ENCODE results near the gene PNPLA2. TPM values are rescaled to one million over a fixed set of nuclear protein-coding genes. Genes with fewer than 3 reads are reported as not detected.

Gene PNPLA2
- total RNA-seq, 2 experiments from 2014 or later, result 19.8 to 41.2 TPM

DNA sequence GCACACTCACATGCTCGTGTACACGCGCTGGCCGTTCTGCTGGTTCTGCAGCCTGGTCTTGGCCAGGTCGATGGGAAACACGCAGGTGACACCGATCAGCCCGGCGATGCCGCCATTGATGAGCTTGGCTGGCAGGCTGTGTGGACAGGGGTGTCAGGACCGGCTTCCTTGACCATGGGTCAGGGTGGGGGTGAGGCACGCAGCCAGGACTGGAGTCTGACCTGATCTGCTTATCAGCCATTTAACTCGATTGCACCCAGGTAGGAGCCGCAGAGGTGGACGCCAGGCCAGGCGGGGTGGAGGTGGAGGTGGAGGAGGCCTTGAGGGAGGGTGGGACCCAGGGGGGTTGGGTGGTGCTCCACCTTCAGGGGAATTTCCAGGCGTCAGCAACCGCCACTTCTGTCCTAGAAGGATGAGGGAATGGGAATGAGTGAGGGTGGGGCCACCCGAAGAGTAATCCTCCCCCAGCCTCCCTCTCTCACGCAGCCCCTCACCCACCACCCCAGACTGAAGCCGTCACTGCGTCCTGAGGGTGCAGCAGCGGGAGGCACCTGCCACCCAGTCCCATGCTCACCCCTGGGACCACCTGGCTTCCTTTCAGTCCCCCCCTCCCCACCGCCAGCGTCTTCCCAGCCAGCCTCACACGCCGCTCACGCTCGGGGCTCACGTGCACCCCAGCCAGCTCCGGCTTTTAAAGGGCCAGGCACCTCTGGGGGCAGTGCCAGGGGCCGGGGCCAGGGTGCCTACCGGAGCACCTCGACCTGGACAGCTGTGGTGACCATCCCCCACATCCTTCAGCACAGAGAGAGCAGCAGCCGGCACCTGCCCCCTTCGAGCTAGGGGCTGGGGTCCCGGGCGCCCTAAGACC, 23.7 kb upstream of the PNPLA2 start:
- intact Hi-C loops (cut with micrococcal nuclease; ENCODE audit: unreplicated experiment), result loop anchor here (5.0 kb wide), 2 partner anchors 48 to 228 kb away; partner anchors contain the start of gene TALDO1
- Histone ChIP-seq H3K36me3 (ENCODE audit: insufficient read depth, low read length) (peaks cover 33% of the 10 kb centered on the region; the same call in 1 of the 2 replicates), H3K27ac (ENCODE audit: low read depth, low read length, poor library complexity, severe bottlenecking) (peak overlapping the region; percentile 57), H3K4me3 (ENCODE audit: low read depth, low read length, poor library complexity, severe bottlenecking) (peak overlapping the region; percentile 93), H3K9me2 (ENCODE audit: insufficient read depth, low read length) (no peaks in the 10 kb centered on the region), H3K9me3 (ENCODE audit: low read length) (no peaks in the 10 kb centered on the region), H3K4me2 (ENCODE audit: low read length) (peak overlapping the region; percentile 98), H3K4me1 (ENCODE audit: insufficient read depth, low read length, poor library complexity, severe bottlenecking) (peaks cover 28% of the 10 kb centered on the region), H3K79me2 (ENCODE audit: insufficient read depth, low read depth, low read length) (peaks cover 8% of the 10 kb centered on the region; the same call in 1 of the 2 replicates), H4K20me1 (ENCODE audit: insufficient read depth, low read length) (no peaks in the 10 kb centered on the region), H2AFZ (ENCODE audit: low read length) (no peak overlapping the region)
- CTCF ChIA-PET (ENCODE audit: unreplicated experiment), result no interaction called here
- BruUV-seq (replicated peaks), result no TSS peak
- TF ChIP-seq, protein P1, sequence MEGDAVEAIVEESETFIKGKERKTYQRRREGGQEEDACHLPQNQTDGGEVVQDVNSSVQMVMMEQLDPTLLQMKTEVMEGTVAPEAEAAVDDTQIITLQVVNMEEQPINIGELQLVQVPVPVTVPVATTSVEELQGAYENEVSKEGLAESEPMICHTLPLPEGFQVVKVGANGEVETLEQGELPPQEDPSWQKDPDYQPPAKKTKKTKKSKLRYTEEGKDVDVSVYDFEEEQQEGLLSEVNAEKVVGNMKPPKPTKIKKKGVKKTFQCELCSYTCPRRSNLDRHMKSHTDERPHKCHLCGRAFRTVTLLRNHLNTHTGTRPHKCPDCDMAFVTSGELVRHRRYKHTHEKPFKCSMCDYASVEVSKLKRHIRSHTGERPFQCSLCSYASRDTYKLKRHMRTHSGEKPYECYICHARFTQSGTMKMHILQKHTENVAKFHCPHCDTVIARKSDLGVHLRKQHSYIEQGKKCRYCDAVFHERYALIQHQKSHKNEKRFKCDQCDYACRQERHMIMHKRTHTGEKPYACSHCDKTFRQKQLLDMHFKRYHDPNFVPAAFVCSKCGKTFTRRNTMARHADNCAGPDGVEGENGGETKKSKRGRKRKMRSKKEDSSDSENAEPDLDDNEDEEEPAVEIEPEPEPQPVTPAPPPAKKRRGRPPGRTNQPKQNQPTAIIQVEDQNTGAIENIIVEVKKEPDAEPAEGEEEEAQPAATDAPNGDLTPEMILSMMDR (conservative IDR thresholded peaks at IDR 0.05; ENCODE audit: low read length), result no peak
- no peak for TF ChIP-seq EZH2phosphoT487 (IDR thresholded peaks at IDR 0.05; ENCODE audit: borderline replicate concordance, low read depth, low read length)
- DNase-seq (ENCODE audit: low spot score), result peak; percentile 65
- POLR2A ChIA-PET, result interaction anchor here (0.9 to 1.4 kb wide), 3 partner anchors 11 to 68 kb away, joined by 3 to 4 read pairs (median 4); partner anchors contain the start of gene RPLP2

- no peaks in the 10 kb centered on the region for H3K9me3 ChIP-seq (ENCODE audit: low read length)
- no TSS peak for BruUV-seq (replicated peaks)
- no peak overlapping the region for H2AFZ ChIP-seq (ENCODE audit: low read length)
- H3K79me2 ChIP-seq (ENCODE audit: insufficient read depth, low read depth, low read length), result peaks cover 8% of the 10 kb centered on the region; the same call in 1 of the 2 replicates
- H3K27ac ChIP-seq (ENCODE audit: low read depth, low read length, poor library complexity, severe bottlenecking), result peak overlapping the region; percentile 75
- peak overlapping the region; percentile 93 for H3K4me3 ChIP-seq (ENCODE audit: low read depth, low read length, poor library complexity, severe bottlenecking)
- intact Hi-C loops (cut with micrococcal nuclease; ENCODE audit: unreplicated experiment), result loop anchor here (2.0 to 5.0 kb wide), 3 partner anchors 19 to 229 kb away; partner anchors contain the start of genes GATD1 and TALDO1
- ChIA-PET CTCF (ENCODE audit: unreplicated experiment) (no interaction called here), POLR2A (interaction anchor here (0.5 to 1.8 kb wide), 7 partner anchors 10 to 69 kb away, joined by 3 to 9 read pairs (median 3); partner anchors contain the start of gene RPLP2)
- peak overlapping the region; percentile 98 for H3K4me2 ChIP-seq (ENCODE audit: low read length)
- peak; percentile 83 for DNase-seq (ENCODE audit: low spot score)
- H3K36me3 ChIP-seq (ENCODE audit: insufficient read depth, low read length), result peaks cover 35% of the 10 kb centered on the region; the same call in 1 of the 2 replicates
- TF ChIP-seq, protein P1 (conservative IDR thresholded peaks at IDR 0.05; ENCODE audit: low read length), result no peak
- no peak for TF ChIP-seq EZH2phosphoT487 (IDR thresholded peaks at IDR 0.05; ENCODE audit: borderline replicate concordance, low read depth, low read length)
- no peaks in the 10 kb centered on the region for H4K20me1 ChIP-seq (ENCODE audit: insufficient read depth, low read length)
- H3K9me2 ChIP-seq (ENCODE audit: insufficient read depth, low read length), result no peaks in the 10 kb centered on the region
- H3K4me1 ChIP-seq (ENCODE audit: insufficient read depth, low read length, poor library complexity, severe bottlenecking), result peaks cover 21% of the 10 kb centered on the region
These were observed 22.8 kb upstream of the PNPLA2 start for GRCh38 chr11:795634-796564.
